Inflammatory macrophage treated with lipopolysaccharide for 4 hours (primary cell): ENCODE measurements around the gene LTC4S.
A peak's percentile ranks its signal among the peaks of the same experiment; 100 is the strongest.

Experiments used
- DNase-seq: peaks from one replicate; pipeline ENCODE4 v3.0.0-alpha.2; 2020

LTC4S gene

DNA sequence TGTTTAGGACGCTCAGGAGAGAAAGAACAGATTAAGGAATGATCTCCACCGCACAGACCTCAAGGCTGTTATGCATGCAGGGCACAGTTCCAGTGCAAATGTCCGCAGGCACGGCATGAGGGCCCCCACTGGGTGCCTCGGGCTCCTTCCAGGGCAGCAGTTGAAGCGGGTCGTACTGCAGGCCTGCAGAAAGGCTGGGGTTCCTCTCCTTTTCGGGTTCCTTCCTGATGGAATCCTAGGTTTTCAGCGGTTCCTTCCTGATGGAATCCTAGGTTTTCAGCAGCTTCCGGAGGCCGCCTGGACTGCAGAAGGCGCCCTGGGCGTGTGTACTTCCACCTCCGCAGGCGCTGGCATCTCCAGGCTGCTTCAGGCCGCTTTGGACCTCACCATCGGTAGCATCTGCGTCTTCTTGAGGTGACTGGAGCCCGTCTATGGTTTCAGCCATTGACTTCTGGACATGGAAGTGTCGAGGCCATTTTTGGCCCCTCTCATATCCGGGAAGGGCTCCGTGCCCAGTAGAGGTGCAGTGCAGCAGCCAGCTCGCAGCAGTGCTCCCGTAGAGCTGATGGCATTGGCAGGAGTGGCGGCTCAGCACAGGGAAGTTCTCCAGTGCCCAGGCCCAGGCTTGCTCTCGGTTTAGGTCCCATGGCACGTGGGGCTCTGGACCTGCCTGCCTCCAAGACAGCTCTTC is 18.5 kb downstream of the LTC4S start:
- DNase-seq = no peak

DNA sequence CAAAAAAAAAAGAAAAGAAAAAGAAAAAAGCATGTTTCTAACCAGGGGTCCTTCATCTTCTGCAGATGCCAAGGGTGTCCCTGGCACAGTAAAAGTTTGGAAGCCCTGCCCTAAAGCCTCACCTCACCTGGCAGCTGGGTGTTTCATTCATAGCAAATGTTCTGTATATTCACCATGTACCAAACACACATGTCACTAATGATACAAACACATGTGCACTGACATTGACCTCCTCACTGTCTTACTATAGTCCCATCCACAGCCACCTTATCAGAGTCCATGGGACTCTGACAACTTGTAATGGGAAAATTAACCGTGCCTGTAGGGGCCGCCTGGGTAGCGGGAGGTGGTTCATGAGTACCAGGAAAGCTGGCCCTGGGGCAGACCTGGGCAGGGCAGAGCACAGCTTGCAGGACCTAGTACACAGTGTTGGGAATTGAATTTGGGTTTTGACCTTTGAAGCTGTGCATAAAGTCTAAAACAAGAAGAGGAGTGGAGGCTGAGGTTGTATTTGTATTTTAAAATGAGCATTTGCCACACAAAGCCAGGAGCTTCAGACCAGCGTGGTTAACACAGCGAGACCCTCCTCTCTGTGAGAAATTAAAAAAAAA is 19.3 kb downstream of the LTC4S start:
- DNase-seq = no peak

DNA sequence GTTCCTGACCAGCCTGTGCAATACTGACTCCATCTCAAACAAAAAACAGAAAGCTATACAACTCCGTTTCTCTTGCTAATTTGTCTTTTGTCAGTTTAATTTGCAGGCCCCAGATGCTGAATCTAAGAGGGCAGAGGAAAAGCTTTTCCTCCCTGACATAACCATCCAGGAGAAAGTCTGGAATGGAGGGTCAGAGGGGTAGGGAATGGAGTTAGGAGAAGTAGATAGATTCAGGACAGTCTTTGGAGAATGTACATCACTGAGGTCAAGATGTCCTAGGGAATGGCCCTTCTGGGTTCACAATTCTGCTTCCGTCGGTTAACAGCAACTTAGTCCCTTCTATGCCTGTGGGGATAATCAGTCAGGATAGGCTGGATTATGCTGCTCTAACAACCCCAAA is 20.3 kb downstream of the LTC4S start:
- DNase-seq = no peak

DNA sequence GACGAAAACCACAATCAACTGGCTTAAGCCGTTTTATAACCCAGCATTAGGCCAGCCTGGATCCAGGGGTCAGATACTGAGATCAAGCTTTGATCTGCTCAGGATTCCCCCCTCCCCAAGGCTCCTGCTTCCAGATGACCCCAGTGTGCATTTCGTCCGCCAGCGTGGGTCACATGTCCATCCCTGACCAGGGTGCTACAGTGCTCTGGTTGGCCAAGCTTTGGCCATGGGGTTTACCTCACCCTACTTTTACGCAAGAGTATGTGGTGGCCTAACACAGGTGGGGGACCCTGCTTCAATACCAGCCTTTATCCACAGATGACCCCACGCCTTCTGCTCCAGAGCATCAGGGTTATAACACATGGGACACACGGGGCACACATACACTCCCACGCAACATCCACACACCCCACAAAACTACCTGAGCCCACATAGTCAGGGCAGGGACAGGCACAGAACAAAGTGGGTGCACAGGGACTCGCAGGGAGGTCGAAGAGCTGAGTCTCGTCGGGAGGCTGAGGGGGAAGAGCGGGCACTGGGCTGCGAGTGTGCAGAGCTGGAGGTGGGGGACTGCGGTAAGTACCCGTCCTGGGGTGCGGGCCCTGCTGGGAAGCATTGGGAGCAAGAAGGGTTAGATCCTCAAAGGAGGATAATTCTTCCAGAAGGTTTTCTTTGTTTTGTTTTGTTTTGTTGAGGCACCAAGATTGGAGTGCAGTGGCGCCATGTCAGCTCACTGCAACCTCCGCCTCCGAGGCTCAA is 21.9 kb downstream of the LTC4S start:
- no peak for DNase-seq

DNA sequence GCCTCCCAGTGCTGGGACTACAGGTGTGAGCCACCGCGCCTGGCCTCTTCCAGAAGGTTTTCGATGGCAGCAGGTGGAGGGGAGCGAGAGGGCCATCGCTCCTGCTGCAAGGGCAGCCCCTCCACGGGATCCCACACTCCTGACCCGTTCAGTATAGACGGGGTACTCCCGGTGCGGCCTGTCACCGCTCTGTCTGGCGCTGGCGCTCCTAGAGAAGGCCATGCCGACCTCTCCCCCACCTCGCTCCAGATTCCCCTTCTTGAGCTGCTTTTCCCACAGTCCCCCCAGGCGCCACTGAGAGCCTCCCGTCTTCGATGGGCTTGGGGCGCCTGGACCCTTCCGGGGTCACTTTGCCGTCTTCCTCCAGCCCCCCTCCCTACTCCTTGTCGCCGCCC is 22.6 kb downstream of the LTC4S start:
- DNase-seq = no peak

DNA sequence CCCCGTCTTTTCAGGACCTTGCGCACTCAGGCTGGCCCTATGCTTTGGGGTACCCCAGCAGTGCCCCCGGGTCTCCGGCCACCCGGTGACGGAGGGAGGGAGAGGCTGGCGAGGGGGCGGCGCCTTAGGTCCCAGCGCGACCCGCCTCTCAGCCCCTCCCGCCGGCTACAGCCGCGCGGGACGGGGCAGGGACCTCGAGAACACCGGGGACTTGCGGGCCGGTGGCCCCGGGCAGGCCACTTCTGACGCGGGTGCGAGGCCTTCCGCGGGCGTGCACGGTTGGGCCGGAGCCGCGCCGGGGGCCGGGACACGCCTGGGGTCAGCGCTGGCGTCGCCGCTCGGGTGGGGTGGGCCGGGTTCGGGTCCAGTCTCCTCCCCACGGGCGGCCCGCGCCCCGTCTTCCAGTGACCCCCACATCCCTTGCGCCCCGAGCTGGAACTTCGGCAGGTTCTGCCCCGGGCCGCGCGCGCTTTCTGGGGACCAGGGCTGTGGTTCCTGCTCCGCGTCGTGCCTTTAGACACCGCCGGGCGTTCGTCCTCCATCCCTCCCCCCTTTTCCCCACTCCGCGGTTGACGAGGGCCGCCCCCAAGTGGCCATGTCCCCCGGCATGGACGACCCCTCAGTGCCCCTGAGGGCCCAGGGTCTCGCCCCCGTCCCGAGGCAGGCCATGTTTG is 23.1 kb downstream of the LTC4S start:
- DNase-seq = no peak

DNA sequence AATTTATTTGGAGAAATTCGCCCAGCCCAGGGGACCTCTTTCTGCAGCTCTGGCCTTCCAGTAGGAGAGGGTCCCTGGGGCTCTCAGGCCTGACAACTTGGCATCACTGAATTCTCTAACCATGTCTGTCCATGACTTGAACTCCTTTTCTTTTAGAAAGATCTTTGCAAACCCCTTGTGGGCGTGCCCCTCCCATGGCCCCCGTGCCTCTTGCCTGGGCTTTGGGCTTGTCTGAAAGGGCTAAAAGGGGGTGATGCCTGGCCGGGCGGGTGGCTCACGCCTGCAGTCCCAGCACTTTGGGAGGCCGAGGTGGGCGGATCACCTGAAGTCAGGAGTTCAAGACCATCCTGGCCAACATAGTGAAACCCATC is 23.7 kb downstream of the LTC4S start:
- no peak for DNase-seq

DNA sequence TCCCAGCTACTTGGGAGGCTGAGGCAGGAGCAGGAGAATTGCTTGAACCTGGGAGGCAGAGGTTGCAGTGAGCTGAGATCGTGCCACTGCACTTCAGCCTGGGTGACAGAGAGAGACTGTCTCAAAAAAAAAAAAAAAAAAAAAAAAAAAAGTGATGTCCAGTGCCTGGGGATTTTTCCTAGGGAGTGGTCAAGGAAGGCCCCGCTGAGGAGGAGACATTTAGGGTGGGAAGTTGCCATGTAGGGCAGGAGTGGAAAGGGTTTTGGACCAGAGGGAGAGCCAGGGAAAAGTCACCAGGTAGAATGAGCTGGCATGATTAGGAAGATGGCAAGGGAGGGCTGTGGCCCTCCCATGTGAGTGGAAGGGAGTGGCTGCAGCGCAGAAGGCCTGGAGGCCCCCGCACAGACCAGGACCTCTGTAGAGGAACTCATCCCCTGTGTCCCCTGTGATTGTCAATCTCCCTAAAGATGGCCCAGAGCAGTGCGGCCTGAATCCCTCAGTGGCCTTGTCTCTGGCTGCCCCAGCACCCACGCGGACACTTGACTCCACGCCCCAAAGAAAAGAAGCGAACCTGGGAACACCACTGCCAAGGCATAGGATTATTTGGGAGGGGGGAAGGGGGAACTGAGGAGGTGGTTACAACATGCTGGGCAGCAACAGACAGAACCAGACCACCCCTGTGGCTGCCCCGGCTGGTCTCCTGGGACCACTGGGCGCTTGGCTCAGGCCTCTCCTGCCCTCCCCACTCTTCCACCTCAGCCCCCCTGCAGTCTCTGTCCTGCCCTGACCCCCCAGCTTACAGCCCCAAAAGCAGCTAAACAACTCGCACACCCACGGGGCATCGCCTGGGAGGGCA is 24.3 kb downstream of the LTC4S start:
- DNase-seq = peak; percentile 24

DNA sequence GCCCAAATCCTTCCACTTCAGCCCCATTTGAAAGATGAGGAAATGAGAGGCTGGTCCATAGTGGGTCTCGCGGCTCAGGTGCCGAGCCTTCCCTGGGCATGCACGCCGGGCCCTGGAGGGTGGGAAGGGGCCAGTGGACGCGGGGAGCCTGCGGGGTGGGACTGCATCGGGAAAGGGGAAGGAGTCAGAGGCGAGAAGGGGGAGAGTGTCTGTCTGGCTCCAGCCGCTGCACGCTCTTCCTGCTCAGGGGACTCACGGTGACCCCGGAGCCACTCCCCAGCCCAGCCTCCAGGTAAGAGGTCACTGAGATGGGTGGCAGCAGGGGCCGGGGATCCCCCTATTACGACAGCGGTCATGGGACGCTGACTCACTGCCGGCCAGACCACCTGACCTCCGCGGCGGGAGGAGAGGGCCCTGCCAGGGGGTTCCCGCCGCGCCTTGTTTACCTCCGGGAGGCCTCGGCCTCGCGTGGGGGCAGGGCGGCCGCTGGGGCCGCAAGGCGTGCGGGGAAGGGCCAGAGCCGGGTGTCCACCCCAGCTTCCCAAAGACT is 25.0 kb downstream of the LTC4S start:
- DNase-seq = peak; percentile 96

DNA sequence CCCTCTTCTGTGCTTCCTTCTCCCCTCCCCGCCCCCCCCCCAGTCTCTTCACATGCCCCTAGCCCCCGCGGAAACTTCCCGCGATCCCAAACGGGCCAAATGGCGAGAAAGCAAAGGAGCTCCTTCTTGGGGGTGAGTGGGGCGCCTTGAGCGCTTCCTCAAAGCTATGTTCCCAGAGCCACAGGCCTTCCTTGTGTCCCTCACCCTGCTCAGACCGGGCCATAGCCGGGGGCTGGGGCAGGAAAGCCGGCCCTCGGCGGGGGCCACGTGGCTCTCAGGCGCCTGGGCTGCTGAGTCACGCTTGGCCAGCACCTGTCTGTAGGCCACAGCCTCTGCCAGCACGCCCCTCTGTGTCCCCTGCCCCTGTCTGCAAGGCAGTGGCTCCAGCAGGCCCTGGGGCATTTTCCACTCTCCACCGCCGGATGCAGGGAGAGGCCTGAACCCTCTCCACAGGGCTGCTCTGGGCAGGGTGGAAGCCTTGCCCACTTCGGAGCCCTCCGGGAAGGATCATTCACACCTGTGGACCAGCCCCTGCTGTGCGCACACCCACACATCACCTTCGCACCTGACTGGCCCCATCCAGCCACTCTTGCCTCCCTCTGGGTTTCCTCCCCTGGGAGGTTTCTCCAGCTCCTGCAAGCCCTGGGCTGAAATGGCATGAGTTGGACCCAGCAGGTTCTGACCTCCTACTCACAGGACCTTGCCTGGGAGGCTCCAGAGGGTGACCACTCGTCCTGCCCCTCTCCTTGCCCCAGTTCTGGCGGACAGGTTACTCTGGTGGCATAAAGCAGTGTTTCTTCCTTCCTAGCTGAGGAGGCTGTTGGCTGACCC is 25.7 kb downstream of the LTC4S start:
- DNase-seq = peak; percentile 64

DNA sequence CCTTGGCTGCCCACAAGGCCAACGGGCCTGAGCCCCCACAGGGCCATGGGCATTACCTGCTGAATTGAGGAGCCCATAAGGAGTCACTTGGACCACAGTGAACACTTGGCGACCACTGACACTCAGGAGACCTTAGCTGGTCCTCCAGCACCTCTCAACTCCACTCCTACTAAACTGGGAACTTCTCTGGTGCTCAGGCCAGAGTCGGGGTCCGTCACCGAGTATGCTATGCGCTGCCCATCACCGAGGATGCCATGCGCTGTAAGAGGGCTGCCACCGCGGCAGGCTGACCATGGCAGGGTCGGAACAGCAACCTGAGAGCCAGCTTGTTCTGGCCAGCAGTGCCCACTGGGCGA is 26.3 kb downstream of the LTC4S start:
- DNase-seq = no peak

DNA sequence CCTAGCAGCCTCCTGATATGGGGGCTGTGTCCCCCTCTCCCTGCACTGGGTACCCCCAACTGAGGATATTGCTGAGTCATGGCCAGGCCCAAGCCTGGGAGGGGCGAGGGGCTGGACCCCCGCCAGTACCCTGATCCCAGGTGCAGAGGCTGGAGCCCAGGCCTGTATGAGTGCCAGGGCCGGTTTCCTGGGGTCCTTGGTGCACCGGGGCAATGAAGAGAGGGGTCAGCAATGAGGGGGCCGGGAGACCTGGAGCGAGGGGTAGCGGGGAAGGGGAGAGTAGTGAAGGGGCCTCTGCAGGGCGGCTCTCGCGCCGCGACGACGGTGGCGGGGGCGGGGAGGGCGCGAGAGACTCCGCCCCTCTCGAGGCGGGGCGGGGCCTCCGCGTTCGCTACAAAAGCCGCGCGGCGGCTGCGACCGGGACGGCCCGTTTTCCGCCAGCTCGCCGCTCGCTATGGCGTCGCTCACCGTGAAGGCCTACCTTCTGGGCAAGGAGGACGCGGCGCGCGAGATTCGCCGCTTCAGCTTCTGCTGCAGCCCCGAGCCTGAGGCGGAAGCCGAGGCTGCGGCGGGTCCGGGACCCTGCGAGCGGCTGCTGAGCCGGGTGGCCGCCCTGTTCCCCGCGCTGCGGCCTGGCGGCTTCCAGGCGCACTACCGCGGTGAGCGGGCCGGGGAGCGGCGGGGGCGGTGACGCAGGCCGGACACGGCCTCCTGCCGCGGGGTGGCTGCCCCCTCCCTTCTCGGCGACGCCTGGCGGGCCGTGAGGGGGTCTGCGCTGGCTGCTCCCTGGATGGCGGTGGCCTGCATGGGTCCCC is 26.9 kb downstream of the LTC4S start, which contains the start of gene SQSTM1:
Gene SQSTM1, plus strand, starts transcription at position 423 of the 815 bp plus-strand sequence. Its CDS starts 32 bp downstream, at position 455.
- peak; percentile 82 for DNase-seq

DNA sequence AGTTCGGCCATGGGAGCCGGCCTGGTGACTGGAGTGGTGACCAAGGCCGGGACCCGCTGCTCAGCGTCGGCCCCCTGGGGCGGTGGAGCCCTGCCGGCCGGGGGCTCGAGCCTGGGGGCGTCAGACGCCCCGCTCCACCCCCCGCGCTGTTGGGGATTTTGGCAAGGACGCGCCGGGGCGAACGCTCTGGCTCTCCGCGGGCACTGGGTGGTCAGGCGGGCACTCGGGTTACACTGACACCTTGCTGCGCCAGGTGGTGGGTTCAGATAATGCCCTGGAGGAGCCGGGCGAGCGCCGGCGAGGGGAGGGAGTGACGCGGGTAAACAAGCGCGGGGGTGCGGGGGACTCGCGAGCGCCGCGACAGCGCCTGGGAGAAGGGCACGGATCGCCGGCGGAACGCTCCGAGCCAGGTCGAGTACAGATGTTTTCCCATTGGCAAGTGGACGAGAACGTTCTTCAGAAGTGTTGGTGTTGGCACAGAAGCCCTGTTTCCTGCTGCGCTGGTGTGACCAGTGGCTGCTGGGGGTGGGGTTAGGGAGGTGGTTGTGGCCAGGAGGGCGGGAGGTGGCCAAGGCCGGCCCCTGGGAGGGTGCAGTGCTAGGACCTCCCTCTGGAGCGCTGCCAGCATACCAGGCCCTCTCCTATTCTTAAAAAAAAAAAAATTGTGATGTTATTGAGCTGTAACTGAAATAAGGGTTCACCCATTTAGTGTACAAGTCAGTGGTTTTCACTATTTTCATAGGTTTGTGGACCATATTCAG is 27.7 kb downstream of the LTC4S start:
- DNase-seq = peak; percentile 91

DNA sequence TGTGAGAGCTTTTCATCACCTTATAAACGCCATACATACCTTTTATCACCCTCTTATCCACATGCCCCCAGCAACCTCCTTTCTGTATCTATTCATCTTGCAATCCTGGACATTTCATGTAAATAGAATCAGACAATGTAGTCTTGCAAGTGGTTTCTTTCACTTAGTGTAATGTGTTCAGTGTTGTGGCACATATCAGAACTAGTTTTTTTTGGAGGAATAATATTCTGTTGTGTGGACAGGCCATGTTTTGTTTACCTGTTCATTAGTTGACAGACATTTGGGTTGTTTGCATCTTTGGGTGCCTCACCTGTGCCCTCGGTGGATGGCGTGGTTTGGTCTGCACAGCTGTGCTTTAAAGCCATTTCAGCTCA is 28.3 kb downstream of the LTC4S start:
- DNase-seq = no peak

DNA sequence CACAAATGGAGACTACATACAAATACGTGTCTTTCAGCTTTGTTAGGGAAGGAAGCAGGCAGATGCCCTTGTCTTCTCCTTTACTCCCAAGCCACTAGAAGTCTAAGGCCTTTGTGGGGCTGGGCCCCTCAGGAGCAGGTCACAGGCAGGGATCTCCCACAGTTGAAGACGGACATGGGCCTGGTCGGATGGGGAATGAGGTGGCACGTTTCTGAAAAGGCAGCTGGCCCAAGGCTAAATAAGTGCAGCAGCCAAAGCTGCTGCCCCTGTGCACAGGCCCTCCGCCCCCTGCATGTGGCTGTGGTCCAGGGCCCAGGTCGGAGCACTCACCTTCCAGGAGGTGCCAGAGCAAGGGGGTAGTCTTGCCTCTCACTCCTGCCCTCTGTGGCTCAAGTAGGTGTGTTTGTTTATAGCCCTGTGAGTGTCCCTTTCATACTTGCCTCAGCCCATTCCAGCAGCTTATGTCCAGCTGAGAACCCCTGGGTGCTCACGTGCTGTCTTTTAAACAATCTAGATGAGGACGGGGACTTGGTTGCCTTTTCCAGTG is 28.7 kb downstream of the LTC4S start:
- DNase-seq = no peak

DNA sequence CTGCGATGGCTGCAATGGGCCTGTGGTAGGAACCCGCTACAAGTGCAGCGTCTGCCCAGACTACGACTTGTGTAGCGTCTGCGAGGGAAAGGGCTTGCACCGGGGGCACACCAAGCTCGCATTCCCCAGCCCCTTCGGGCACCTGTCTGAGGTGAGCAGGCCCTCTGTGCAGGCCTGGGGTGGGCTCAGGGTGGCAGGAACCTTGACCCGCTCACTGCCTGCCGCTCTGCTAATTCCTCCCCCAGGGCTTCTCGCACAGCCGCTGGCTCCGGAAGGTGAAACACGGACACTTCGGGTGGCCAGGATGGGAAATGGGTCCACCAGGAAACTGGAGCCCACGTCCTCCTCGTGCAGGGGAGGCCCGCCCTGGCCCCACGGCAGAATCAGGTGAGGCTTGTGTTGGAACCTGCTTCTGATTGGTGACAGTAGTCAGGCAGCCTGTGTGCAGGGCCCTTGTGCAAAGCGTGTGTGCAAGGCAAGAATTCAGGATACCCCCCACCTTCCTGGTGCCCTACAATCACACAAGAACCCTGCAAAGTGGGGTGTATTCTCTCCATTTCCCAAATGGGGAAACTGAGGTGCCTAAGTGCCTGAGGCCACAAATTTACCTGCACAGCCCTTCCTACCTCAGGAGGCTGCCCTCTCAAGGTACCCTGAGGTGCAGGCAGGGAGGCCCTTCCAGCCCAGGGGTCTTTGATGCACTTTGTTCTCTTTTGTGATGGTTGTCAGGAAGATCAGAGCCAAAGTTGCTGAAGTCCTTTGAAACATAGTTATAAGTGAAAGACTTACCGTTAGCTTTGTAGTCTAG is 30.4 kb downstream of the LTC4S start:
- no peak for DNase-seq

DNA sequence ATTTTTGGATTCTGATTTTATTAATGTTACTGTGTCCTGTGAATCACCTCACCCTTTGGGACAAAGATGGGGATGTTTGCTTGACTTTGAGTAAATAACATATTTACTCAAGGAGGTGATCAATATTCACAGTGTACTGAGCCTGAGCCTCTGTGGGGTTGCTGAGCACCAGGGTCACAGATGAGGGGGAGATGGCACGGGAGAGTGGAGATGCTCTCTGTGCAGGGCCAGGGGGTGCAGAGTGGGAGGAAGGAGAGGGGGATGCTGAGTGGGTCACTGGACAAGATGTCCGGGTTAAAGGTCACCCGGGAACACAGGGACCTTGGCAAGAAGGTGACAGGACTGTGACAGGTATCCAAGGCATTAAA is 30.9 kb downstream of the LTC4S start:
- DNase-seq = no peak

DNA sequence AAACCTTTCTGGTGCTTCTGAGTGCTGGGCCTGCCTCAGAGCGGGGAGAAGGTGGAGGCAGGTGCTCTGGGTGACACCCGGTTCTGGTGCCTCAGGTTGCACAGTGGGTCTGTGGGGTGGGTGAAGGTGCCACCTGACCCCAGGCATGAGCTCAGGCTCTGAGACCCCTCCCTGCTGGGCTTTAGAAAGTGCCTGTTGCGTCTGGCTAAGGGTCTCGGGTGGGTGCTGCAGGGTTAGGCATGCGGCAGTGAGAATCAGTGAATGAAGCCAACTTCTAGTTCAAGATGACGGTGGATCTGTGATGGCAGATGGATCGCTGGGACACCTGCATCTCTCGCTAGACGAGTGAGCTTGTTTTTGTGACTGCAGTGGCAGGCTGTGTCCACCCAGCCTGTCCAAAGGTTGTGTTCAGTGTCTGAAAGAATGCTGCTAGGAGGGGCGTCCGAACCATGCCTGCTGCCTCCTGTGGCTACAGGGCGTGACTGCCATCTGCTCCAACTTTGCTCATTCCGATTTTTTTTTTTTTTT is 31.9 kb downstream of the LTC4S start:
- no peak for DNase-seq
